ENCODE results near the gene AFAP1.
"Not testable (repeated sequence)": the region's sequence is repeated elsewhere in the genome, so short reads cannot be mapped to it uniquely, and the experiment has no call there.

The AFAP1 gene

GRCh38 chr4:7944599-7945220, 5.0 kb upstream of the AFAP1 start:
- no peak for DNase-seq

- DNase-seq: not testable (repeated sequence)
These were observed 4.0 kb upstream of the AFAP1 start for GRCh38 chr4:7943688-7944087.

- no peak for DNase-seq
These were observed 3.5 kb upstream of the AFAP1 start for GRCh38 chr4:7943211-7943610.

GRCh38 chr4:7941965-7942496, 2.4 kb upstream of the AFAP1 start:
- no peak for DNase-seq

- no peak for DNase-seq
These were observed 1.7 kb upstream of the AFAP1 start for GRCh38 chr4:7941111-7941964.

GRCh38 chr4:7938609-7939376, 868 bp downstream of the AFAP1 start:
- DNase-seq: peak in 1 of 2 donors; percentile 41

- DNase-seq: no peak
These were observed 1.4 kb downstream of the AFAP1 start for GRCh38 chr4:7938266-7938608.

- no peak for DNase-seq
These were observed 2.7 kb downstream of the AFAP1 start for GRCh38 chr4:7937006-7937405.

- DNase-seq: no peak
These were observed 5.8 kb downstream of the AFAP1 start for GRCh38 chr4:7933651-7934510.

- DNase-seq: no peak
These were observed 7.4 kb downstream of the AFAP1 start for GRCh38 chr4:7932287-7932686.

- DNase-seq: no peak
These were observed 10.3 kb downstream of the AFAP1 start for GRCh38 chr4:7929118-7929951.

GRCh38 chr4:7928711-7929110, 10.9 kb downstream of the AFAP1 start:
- DNase-seq: no peak

GRCh38 chr4:7926822-7927221, 12.8 kb downstream of the AFAP1 start:
- no peak for DNase-seq

- DNase-seq: no peak
These were observed 15.1 kb downstream of the AFAP1 start for GRCh38 chr4:7924570-7924969.

GRCh38 chr4:7924163-7924562, 15.5 kb downstream of the AFAP1 start:
- DNase-seq: no peak

- DNase-seq: no peak
These were observed 17.2 kb downstream of the AFAP1 start for GRCh38 chr4:7922466-7922865.

- DNase-seq: no peak
These were observed 20.7 kb downstream of the AFAP1 start for GRCh38 chr4:7918981-7919380.

GRCh38 chr4:7918187-7918586, 21.5 kb downstream of the AFAP1 start:
- not testable (repeated sequence) for DNase-seq

GRCh38 chr4:7917669-7918068, 22.0 kb downstream of the AFAP1 start:
- DNase-seq: no peak

- no peak for DNase-seq
These were observed 23.8 kb downstream of the AFAP1 start for GRCh38 chr4:7915875-7916242.

GRCh38 chr4:7912826-7913225, 26.8 kb downstream of the AFAP1 start:
- DNase-seq: no peak

Measured in CD4-positive, alpha-beta T cell treated with Interleukin-1 beta for 1 hour (primary cell).